Progenitor cell of endocrine pancreas (in vitro differentiated cells): ENCODE results near the gene CREBBP. TPM values are rescaled to one million over a fixed set of nuclear protein-coding genes. Genes with fewer than 3 reads are reported as not detected.

Experiments used
- DNase-seq: peaks from one replicate; pipeline ENCODE4 v3.0.0; 2021; ENCODE audit warnings: low spot score; ENCODE audit not compliant: unreplicated experiment
- H3K27ac Mint-ChIP-seq: 2 replicates; pipeline ENCODE4 v1.8.0; 2021; ENCODE audit warnings: mild to moderate bottlenecking, moderate library complexity, mixed read lengths
- H3K27me3 Mint-ChIP-seq: 2 replicates; pipeline ENCODE4 v1.8.0; 2021; ENCODE audit warnings: mixed read lengths
- H3K36me3 Mint-ChIP-seq: 2 replicates; pipeline ENCODE4 v1.8.0; 2022; ENCODE audit warnings: mixed read lengths; ENCODE audit not compliant: insufficient read depth
- H3K4me1 Mint-ChIP-seq: 2 replicates; pipeline ENCODE4 v1.8.0; 2021; ENCODE audit warnings: low read depth, mixed read lengths
- H3K4me3 Mint-ChIP-seq: 2 replicates; pipeline ENCODE4 v1.8.0; 2021; ENCODE audit warnings: low read depth, mild to moderate bottlenecking, moderate library complexity, mixed read lengths
- H3K9me3 Mint-ChIP-seq: 2 replicates; pipeline ENCODE4 v1.8.0; 2021; ENCODE audit warnings: low read depth, mixed read lengths
- total RNA-seq: library from RNA; stranded (reverse); gene quantifications from 2 replicates; pipeline ENCODE4 v1.2.1, GENCODE V29; 2021
- TF ChIP-seq, protein P1 (sequence below): fragments of 200-600 bp; sonication (generic); IDR thresholded peaks from one replicate; pipeline ENCODE4 v1.5.0; 2021; ENCODE audit warnings: antibody characterized with exemption, mild to moderate bottlenecking; ENCODE audit not compliant: unreplicated experiment

Gene CREBBP
- total RNA-seq, 1 donor from 2014 or later, result 144 TPM

DNA sequence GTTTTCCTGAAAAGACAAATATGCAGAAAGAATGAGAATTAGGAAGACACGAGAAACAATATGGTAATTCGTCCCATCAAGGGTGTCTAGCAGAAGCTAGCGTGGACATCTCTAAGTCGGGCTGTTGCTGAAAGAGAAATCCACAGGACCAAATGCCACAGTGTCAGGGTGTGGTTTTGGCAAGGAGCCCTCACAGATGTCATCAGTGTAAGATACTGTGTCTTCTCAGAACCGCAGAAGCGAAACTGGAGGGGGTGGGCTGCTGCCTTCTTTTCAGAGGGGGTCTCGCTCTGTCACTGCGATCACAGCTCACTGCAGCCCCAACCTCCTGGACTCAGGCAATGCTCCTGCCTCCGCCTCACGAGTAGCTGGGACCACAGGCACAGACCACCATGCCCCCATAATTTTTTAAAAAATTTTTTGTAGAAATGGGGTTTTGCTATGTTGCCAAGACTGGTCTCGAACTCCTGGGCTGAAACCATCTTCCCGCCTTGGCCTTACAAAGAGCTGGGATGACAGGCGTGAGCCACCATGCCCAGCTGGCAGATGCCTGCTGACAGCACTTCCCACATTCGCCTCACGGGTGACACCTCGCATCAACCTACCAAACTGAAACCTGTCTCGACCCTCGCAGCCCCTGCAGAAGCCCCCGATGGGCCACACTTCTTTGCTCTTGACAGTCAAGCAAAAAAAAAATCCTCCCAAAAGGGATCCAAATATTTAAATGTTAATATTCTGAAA is 189.4 kb downstream of the CREBBP start:
- no peak overlapping the region for H3K4me3 Mint-ChIP-seq
- H3K27ac Mint-ChIP-seq, result peak overlapping the region; percentile 65
- peaks cover 25% of the 10 kb centered on the region for H3K36me3 Mint-ChIP-seq
- H3K4me1 Mint-ChIP-seq, result peaks cover 33% of the 10 kb centered on the region
- TF ChIP-seq, protein P1, sequence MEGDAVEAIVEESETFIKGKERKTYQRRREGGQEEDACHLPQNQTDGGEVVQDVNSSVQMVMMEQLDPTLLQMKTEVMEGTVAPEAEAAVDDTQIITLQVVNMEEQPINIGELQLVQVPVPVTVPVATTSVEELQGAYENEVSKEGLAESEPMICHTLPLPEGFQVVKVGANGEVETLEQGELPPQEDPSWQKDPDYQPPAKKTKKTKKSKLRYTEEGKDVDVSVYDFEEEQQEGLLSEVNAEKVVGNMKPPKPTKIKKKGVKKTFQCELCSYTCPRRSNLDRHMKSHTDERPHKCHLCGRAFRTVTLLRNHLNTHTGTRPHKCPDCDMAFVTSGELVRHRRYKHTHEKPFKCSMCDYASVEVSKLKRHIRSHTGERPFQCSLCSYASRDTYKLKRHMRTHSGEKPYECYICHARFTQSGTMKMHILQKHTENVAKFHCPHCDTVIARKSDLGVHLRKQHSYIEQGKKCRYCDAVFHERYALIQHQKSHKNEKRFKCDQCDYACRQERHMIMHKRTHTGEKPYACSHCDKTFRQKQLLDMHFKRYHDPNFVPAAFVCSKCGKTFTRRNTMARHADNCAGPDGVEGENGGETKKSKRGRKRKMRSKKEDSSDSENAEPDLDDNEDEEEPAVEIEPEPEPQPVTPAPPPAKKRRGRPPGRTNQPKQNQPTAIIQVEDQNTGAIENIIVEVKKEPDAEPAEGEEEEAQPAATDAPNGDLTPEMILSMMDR, result no peak
- H3K9me3 Mint-ChIP-seq, result no peaks in the 10 kb centered on the region
- no peaks in the 10 kb centered on the region for H3K27me3 Mint-ChIP-seq
- no peak for DNase-seq

DNA sequence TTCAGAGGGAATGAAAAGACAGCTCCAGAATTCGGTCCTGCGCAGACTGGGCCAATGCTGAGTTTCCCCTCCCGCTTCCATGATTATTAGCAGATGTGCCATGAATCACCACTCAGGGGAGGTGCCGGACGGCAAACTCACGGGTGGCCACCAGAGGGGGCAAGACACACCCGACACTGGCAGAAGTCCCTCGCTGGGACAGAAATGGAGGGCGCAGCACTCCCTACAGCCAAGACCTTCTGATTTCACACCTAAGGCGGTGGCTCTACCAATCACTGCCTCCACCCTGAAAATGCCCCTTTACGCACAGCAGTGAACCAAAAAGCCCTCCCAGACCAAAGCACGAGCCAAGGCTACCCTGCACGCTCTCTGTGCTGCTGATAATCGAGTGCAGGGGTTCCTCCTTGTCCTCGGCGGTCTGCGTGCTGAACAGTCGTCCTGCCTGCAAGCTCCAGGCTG is 190.0 kb downstream of the CREBBP start:
- DNase-seq, result peak; percentile 83
- Mint-ChIP-seq H3K4me1 (peaks cover 27% of the 10 kb centered on the region), H3K27me3 (no peaks in the 10 kb centered on the region), H3K27ac (peak overlapping the region; percentile 65), H3K9me3 (no peaks in the 10 kb centered on the region), H3K4me3 (no peak overlapping the region), H3K36me3 (peaks cover 26% of the 10 kb centered on the region)
- TF ChIP-seq, protein P1, result peak; percentile 98

DNA sequence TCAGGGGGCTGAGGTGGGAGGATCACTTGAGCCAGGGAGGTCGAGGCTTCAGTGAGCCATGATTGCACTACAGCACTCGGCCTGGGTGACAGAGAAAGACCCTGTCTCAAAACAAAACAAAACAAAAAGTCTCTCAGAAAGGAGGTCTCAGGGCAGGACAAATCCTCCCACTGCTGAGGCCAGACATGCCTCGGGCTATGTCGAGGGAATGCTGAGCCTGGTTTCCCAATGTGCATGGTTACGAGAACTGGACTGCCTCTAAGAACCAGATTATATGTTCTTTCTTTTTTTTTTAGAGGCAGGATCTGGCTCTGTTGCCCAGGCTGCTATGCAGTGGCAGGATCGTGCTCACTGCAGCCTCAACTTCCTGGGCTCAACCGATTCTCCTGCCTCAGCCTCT is 190.8 kb downstream of the CREBBP start:
- TF ChIP-seq, protein P1, result no peak

DNA sequence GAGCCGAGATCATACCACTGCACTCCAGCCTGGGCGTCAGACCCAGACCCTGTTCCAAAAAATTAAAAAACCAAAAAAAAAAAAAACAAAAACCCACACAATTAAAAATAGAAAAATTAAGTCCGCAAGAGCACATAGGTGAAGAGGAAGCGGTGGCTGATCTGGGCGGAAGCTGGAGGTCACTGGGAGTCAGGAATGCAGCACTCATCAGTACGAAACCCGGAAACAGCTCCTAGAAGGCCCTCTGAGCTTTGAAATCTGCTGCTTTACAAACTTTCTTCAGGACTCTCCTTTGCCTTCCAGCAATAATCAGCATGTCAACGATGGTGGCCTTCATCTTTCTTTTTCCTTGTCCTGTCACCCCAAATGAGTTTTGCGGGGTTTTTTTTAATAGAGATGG is 192.7 kb downstream of the CREBBP start:
- H3K4me1 Mint-ChIP-seq, result peaks cover 8% of the 10 kb centered on the region
- H3K27ac Mint-ChIP-seq, result no peak overlapping the region
- H3K9me3 Mint-ChIP-seq, result no peaks in the 10 kb centered on the region
- H3K4me3 Mint-ChIP-seq, result no peak overlapping the region
- TF ChIP-seq, protein P1, result no peak
- peaks cover 31% of the 10 kb centered on the region for H3K36me3 Mint-ChIP-seq
- DNase-seq, result no peak
- no peaks in the 10 kb centered on the region for H3K27me3 Mint-ChIP-seq

More for the DNA sequence above, 190.8 kb downstream of the CREBBP start:
- peaks cover 19% of the 10 kb centered on the region for H3K4me1 Mint-ChIP-seq
- peaks cover 29% of the 10 kb centered on the region for H3K36me3 Mint-ChIP-seq
- H3K4me3 Mint-ChIP-seq, result no peak overlapping the region
- no peak for DNase-seq
- no peaks in the 10 kb centered on the region for H3K27me3 Mint-ChIP-seq
- H3K9me3 Mint-ChIP-seq, result no peaks in the 10 kb centered on the region
- peak overlapping the region; percentile 65 for H3K27ac Mint-ChIP-seq

DNA sequence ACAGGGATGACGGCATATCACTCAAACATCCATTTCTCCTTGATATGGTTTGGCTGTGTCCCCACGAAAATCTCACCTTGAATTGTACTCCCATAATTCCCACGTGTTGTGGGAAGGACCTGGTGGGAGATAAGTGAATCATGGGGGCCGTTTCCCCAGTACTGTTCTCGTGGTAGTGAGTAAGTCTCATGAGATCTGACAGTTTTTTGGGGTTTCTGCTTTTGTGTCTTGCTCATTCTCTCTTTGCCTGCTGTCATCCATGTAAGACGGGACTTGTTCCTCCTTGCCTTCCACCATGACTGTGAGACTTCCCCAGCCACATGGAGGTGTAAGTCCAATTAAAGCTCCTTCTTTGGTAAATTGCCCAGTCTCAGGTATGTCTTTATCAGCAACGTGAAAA is 193.5 kb downstream of the CREBBP start:
- Mint-ChIP-seq H3K36me3 (peaks cover 35% of the 10 kb centered on the region), H3K4me1 (peaks cover 8% of the 10 kb centered on the region), H3K27ac (no peak overlapping the region), H3K9me3 (no peaks in the 10 kb centered on the region), H3K4me3 (no peak overlapping the region), H3K27me3 (no peaks in the 10 kb centered on the region)
- DNase-seq, result no peak
- TF ChIP-seq, protein P1, result no peak
